GM21723 (cell line): Measurements from ENCODE around the gene AFF2.

Experiments
- ATAC-seq: cut with Tn5 transposase; IDR thresholded peaks from one replicate; pipeline ENCODE4 v1.9.1; 2021; ENCODE audit warnings: mild to moderate bottlenecking, moderate library complexity; ENCODE audit not compliant: unreplicated experiment

AFF2 gene

GRCh38 chrX:148713981-148714380 lies 213.6 kb downstream of the AFF2 start:
- ATAC-seq = no peak

- ATAC-seq = no peak
These were observed 214.9 kb downstream of the AFF2 start for GRCh38 chrX:148715361-148715760.

GRCh38 chrX:148722966-148723365 lies 222.5 kb downstream of the AFF2 start:
- ATAC-seq = no peak

- no peak for ATAC-seq
These were observed 223.1 kb downstream of the AFF2 start for GRCh38 chrX:148723551-148723950.

GRCh38 chrX:148728901-148729300 lies 228.5 kb downstream of the AFF2 start:
- ATAC-seq = no peak

GRCh38 chrX:148732743-148733142 lies 232.3 kb downstream of the AFF2 start:
- ATAC-seq = no peak

GRCh38 chrX:148741441-148741840 lies 241.0 kb downstream of the AFF2 start:
- no peak for ATAC-seq

- ATAC-seq = no peak
These were observed 254.7 kb downstream of the AFF2 start for GRCh38 chrX:148755111-148755510.

- ATAC-seq = no peak
These were observed 263.5 kb downstream of the AFF2 start for GRCh38 chrX:148763896-148764295.

GRCh38 chrX:148768296-148768695 lies 267.9 kb downstream of the AFF2 start:
- ATAC-seq = no peak

- no peak for ATAC-seq
These were observed 271.0 kb downstream of the AFF2 start for GRCh38 chrX:148771440-148771839.

GRCh38 chrX:148774276-148774675 lies 273.9 kb downstream of the AFF2 start:
- no peak for ATAC-seq

GRCh38 chrX:148784137-148784536 lies 283.7 kb downstream of the AFF2 start:
- no peak for ATAC-seq

GRCh38 chrX:148784856-148785255 lies 284.4 kb downstream of the AFF2 start:
- no peak for ATAC-seq

- ATAC-seq = no peak
These were observed 284.8 kb downstream of the AFF2 start for GRCh38 chrX:148785256-148785655.

- ATAC-seq = no peak
These were observed 288.0 kb downstream of the AFF2 start for GRCh38 chrX:148788449-148788848.

GRCh38 chrX:148794350-148794749 lies 293.9 kb downstream of the AFF2 start:
- ATAC-seq = no peak

GRCh38 chrX:148804579-148805355 lies 304.4 kb downstream of the AFF2 start:
- ATAC-seq = no peak

GRCh38 chrX:148806145-148806870 lies 305.9 kb downstream of the AFF2 start:
- no peak for ATAC-seq

- no peak for ATAC-seq
These were observed 308.4 kb downstream of the AFF2 start for GRCh38 chrX:148808833-148809232.

GRCh38 chrX:148811236-148811635 lies 310.8 kb downstream of the AFF2 start:
- no peak for ATAC-seq

- ATAC-seq = no peak
These were observed 313.0 kb downstream of the AFF2 start for GRCh38 chrX:148813422-148813821.
